Nephron (organoid): ENCODE results near the gene BTBD2.

Experiments
- H3K27ac Mint-ChIP-seq, 3 experiments: 2 replicates each; pipeline ENCODE4 v1.8.0; 2020; ENCODE audit warnings: mixed read lengths in 3 of 3, mild to moderate bottlenecking in 2 of 3, moderate library complexity in 1 of 3
- H3K27me3 Mint-ChIP-seq: 2 replicates; pipeline ENCODE4 v1.8.0; 2021; ENCODE audit warnings: low read depth, mild to moderate bottlenecking, moderate library complexity, mixed read lengths
- H3K36me3 Mint-ChIP-seq: 2 replicates; pipeline ENCODE4 v1.8.0; 2020; ENCODE audit warnings: low read depth, mixed read lengths
- H3K4me1 Mint-ChIP-seq: 2 replicates; pipeline ENCODE4 v1.8.0; 2020; ENCODE audit warnings: mixed read lengths
- H3K4me3 Mint-ChIP-seq, 3 experiments: 2 replicates each; pipeline ENCODE4 v1.8.0; 2020; ENCODE audit warnings: mild to moderate bottlenecking in 3 of 3, mixed read lengths in 3 of 3, moderate library complexity in 2 of 3
- H3K9me3 Mint-ChIP-seq: 2 replicates; pipeline ENCODE4 v1.8.0; 2020; ENCODE audit warnings: mixed read lengths
- TF ChIP-seq, protein P1 (sequence below), 3 experiments: fragments of 200-600 bp; sonication (generic); IDR thresholded peaks; one replicate each; pipeline ENCODE4 v1.5.0; 2021; ENCODE audit warnings: antibody characterized with exemption in 3 of 3; ENCODE audit not compliant: unreplicated experiment in 3 of 3

The BTBD2 gene

DNA sequence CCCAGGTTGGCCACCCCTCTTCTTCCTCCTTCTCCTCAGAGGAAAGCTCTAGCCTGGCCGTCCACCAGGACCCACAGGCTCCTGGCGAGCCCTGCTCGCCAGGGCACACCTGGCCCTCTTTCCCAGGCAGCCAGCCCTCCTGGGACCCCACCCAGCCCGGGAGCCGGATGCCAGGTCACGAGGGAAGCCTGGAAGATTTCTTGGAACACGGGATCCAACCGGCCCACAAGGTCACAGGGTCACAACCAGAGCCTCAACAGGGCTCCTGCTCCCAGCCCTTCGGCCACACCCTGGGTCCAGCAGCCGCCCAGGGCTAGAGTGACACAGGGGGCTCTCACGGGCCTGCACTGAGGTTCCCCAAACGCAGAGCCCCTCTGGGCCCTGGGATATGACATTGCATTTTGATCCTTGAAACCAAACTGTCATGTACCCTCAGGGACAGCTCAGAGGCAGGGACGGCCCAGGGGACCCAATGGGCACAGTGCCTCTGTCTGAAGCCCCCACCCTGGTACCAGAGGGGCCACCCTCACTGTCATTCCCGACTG lies 30.1 kb upstream of the BTBD2 start:
- Mint-ChIP-seq H3K36me3 (peaks cover 3% of the 10 kb centered on the region), H3K27ac (no peak overlapping the region), H3K9me3 (no peaks in the 10 kb centered on the region), H3K4me1 (peaks cover 5% of the 10 kb centered on the region), H3K4me3 (no peak overlapping the region), H3K27me3 (no peaks in the 10 kb centered on the region)
- TF ChIP-seq, protein P1, sequence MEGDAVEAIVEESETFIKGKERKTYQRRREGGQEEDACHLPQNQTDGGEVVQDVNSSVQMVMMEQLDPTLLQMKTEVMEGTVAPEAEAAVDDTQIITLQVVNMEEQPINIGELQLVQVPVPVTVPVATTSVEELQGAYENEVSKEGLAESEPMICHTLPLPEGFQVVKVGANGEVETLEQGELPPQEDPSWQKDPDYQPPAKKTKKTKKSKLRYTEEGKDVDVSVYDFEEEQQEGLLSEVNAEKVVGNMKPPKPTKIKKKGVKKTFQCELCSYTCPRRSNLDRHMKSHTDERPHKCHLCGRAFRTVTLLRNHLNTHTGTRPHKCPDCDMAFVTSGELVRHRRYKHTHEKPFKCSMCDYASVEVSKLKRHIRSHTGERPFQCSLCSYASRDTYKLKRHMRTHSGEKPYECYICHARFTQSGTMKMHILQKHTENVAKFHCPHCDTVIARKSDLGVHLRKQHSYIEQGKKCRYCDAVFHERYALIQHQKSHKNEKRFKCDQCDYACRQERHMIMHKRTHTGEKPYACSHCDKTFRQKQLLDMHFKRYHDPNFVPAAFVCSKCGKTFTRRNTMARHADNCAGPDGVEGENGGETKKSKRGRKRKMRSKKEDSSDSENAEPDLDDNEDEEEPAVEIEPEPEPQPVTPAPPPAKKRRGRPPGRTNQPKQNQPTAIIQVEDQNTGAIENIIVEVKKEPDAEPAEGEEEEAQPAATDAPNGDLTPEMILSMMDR (IDR thresholded peaks at IDR 0.05; ENCODE audit: unreplicated experiment in 3 of 3) = no peak

DNA sequence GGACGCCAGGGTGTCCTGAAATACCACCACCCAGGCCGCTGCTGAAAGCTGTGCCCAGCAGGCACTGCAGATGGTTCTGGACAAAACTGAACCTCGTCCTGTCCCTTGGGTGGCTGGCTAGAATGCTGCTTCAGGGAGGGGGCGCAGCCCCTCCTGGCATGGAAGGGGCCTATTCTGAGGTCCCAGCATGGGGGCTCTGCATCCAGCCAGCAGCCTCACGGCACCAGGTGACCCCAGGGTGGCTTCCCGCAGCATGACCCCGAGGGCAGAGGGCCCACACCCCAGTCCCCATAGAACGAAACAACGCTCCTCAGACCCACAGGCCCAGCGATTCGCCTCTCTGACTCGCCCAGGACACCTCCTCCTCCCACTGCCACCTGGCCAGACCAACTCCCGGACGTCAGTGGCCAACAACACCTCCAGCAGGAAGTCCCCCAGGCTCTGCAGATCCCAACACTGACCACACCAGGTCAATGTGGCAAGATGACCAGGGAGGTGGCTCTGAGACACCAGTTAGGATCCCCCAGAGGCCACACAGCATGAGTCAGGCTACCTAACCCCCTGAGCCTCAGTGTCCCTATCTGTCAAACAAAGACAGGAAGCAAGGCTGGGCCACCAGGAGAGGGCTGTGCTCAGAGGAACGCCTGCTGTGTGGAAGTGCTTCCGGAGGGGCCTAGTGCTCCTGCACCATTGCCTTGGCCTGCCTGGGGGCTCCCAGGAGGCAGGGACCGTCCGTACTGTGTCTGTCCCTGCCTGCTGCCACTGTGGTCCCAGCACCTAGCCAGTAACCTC lies 29.4 kb upstream of the BTBD2 start:
- peaks cover 3% of the 10 kb centered on the region for H3K36me3 Mint-ChIP-seq
- H3K9me3 Mint-ChIP-seq = no peaks in the 10 kb centered on the region
- no peaks in the 10 kb centered on the region for H3K27me3 Mint-ChIP-seq
- H3K4me3 Mint-ChIP-seq = no peak overlapping the region
- TF ChIP-seq, protein P1 (IDR thresholded peaks at IDR 0.05; ENCODE audit: unreplicated experiment in 3 of 3) = no peak
- no peak overlapping the region for H3K27ac Mint-ChIP-seq
- peaks cover 5% of the 10 kb centered on the region for H3K4me1 Mint-ChIP-seq

DNA sequence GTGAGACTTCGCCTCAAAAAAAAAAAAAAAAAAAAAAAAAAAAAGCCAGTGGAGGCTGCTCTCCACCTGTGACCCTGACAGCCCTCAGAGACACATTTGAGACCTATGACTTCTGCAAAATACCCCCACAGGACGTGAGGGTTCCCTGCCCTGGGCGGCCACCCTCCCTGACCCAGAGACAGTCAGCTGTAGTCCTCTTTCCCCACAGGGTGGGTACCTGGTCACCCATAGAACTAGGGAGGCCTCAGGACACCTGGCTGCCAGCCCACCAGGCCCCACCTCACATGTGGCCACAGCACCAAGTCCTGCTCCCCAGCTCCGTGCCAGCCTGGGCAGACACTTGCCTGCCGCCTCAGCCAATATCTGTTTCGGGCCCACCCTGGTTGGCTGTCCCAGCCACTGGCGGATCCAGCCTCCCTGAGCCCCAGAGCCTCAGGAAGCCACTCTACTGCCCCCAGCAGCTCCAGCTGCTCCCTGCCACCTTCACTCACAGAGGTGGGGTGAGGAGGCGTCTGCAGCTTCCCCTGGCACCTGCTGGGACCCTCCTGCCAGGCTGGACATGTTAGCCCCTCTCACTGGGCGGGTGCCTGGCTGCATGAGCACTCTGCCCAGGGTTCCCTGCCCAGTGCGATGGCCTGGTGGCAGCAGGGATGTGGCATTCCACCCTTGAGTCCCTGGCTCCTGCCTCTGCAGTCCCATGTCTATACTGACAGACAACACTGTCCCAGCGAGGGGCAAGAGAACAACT lies 28.6 kb upstream of the BTBD2 start:
- Mint-ChIP-seq H3K36me3 (peaks cover 3% of the 10 kb centered on the region), H3K27ac (no peak overlapping the region), H3K4me1 (no peaks in the 10 kb centered on the region), H3K27me3 (no peaks in the 10 kb centered on the region), H3K4me3 (peak overlapping the region in 1 of 3 experiments; percentile 34), H3K9me3 (no peaks in the 10 kb centered on the region)
- TF ChIP-seq, protein P1 (IDR thresholded peaks at IDR 0.05; ENCODE audit: unreplicated experiment in 3 of 3) = no peak

DNA sequence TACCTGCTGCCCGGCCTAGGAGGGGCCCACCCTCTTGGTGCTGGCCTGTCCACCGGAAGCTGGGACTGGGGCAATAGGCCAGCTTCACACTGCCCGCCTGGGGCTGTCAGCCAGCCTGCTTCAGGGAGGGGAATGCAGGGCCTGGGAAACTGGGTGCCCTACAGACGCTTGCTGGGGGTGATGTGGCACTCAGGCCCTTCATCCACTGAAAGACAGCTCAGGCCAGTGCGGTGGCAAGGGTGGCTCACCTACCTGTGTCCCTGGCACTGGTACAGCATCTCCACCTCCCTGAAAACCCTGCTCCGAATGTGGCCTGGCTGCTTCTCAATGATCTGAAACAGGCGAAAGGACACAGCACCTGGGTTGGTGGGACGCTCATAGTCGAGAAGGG lies 27.7 kb upstream of the BTBD2 start:
- TF ChIP-seq, protein P1 (IDR thresholded peaks at IDR 0.05; ENCODE audit: unreplicated experiment in 3 of 3) = no peak
- H3K27ac Mint-ChIP-seq = peak overlapping the region in 2 of 3 experiments; percentile 42 to 51
- H3K9me3 Mint-ChIP-seq = no peaks in the 10 kb centered on the region
- H3K4me3 Mint-ChIP-seq = peak overlapping the region; percentile 21 to 43 (median 32)
- H3K27me3 Mint-ChIP-seq = no peaks in the 10 kb centered on the region
- no peaks in the 10 kb centered on the region for H3K4me1 Mint-ChIP-seq
- H3K36me3 Mint-ChIP-seq = peaks cover 3% of the 10 kb centered on the region

DNA sequence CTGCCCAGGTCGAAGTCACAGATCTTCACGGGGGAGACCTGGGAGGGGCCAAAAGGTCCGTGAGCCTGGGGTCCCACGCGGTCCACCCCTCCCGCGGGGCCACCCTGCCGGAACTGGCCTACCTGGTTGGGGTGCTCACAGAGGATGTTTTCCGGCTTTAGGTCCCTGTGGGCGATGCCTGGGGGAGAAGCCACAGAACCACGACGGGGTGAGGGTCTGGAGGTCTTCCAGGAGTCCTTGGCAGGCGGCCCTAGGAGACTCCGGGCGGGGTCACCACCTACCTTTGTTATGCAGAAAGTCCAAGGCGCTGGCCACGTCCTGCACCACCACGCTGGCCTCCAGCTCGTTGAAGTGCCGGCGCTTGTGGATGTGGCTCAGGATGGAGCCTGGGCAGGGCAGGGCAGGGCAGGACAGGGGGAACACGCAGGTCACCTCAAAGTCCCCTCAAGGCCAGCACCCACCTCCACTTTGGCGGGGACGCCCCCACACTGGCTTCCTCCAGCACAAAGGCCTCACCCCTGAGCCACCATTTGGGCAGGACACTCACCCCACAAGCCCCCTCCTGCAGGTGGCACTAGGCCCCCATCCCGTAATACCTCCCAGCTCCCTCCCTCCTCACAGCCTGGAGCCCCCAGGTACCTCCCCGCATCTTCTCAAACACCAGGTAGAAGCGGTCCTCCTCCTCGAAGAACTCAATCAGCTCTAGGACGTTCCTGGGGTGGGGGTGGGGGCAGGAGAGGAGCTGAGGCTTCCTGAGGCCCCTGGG lies 27.2 kb upstream of the BTBD2 start:
- no peaks in the 10 kb centered on the region for H3K27me3 Mint-ChIP-seq
- H3K27ac Mint-ChIP-seq = no peak overlapping the region
- no peaks in the 10 kb centered on the region for H3K9me3 Mint-ChIP-seq
- TF ChIP-seq, protein P1 (IDR thresholded peaks at IDR 0.05; ENCODE audit: unreplicated experiment in 3 of 3) = no peak
- H3K36me3 Mint-ChIP-seq = peaks cover 5% of the 10 kb centered on the region
- no peaks in the 10 kb centered on the region for H3K4me1 Mint-ChIP-seq
- peak overlapping the region in 1 of 3 experiments; percentile 53 for H3K4me3 Mint-ChIP-seq
